Effector memory CD4-positive, alpha-beta T cell (primary cell): ENCODE results near the gene SP7.
"Not testable (repeated sequence)": the region's sequence is repeated elsewhere in the genome, so short reads cannot be mapped to it uniquely, and the experiment has no call there.

Experiments
- DNase-seq, 3 donors: peaks; one replicate each; pipeline ENCODE4 v3.0.0-alpha.2; 2020
- H3K27ac ChIP-seq: 2 replicates; pipeline ENCODE4 v1.7.0; 2013; ENCODE audit warnings: mild to moderate bottlenecking, low read length, moderate library complexity; ENCODE audit not compliant: insufficient read depth, poor library complexity, severe bottlenecking
- H3K27me3 ChIP-seq: replicated peaks from 2 replicates; pipeline ENCODE4 v1.7.0; 2013; ENCODE audit warnings: mild to moderate bottlenecking, low read length; ENCODE audit not compliant: insufficient read depth, control insufficient read depth, poor library complexity, severe bottlenecking
- H3K36me3 ChIP-seq: 2 replicates; pipeline ENCODE4 v1.7.0; 2013; ENCODE audit warnings: mild to moderate bottlenecking, low read length, moderate library complexity; ENCODE audit not compliant: control insufficient read depth, insufficient read depth
- H3K4me1 ChIP-seq: 2 replicates; pipeline ENCODE4 v1.7.0; 2013; ENCODE audit warnings: low read length, mild to moderate bottlenecking; ENCODE audit not compliant: control insufficient read depth, insufficient read depth, poor library complexity, severe bottlenecking
- H3K4me3 ChIP-seq: 2 replicates; pipeline ENCODE4 v1.7.0; 2013; ENCODE audit warnings: low read length, low read depth, mild to moderate bottlenecking; ENCODE audit not compliant: insufficient read depth, poor library complexity, severe bottlenecking
- H3K9me3 ChIP-seq: 2 replicates; pipeline ENCODE4 v1.7.0; 2013; ENCODE audit warnings: mild to moderate bottlenecking, low read length, moderate library complexity; ENCODE audit not compliant: control insufficient read depth

SP7 gene

DNA sequence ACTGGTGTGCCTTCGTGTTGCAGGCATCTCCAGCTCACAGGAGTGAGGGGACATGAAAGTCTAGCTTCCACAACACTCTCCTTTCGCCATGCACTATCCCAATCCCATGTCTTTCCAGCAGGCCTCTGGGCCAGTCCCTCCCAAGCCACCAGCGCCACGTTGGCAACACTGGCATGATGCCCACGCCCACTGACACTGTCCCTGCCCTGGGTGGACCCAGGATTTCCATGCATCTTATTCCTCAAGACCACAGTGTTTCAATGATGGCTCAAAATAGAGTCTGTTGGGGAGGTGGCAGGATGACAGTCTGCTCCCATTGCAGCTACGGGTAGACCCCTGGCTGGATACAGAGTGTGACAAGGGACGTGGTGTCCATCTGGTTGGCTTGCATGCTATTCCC, 2.3 kb downstream of the SP7 start:
- Histone ChIP-seq H3K27me3 (peaks cover 28% of the 10 kb centered on the region), H3K36me3 (no peaks in the 10 kb centered on the region), H3K4me3 (no peak overlapping the region), H3K27ac (no peak overlapping the region), H3K4me1 (no peaks in the 10 kb centered on the region), H3K9me3 (no peaks in the 10 kb centered on the region)
- no peak for DNase-seq

DNA sequence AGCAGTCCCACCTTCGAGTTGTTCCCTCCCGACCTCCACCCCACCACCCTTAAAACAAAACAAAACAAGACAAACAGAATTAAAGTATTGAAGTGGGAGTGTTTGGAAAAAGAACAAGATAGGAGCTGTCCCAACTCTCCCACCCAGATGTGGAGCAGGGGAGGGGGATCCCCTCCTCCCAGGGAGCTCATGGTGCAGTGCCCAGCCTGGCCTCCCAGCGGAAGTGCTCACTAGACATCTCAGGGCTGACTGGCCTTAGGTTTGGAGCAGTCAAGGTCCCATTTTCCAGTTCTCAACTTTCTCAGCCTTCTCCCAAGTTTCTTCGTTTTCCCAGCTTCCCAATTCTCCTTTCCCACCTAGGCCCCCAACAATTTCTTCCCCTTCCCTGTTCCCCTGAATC, 2.9 kb downstream of the SP7 start:
- Histone ChIP-seq H3K27ac (no peak overlapping the region), H3K4me1 (no peaks in the 10 kb centered on the region), H3K27me3 (peaks cover 26% of the 10 kb centered on the region), H3K9me3 (no peaks in the 10 kb centered on the region), H3K36me3 (no peaks in the 10 kb centered on the region), H3K4me3 (no peak overlapping the region)
- no peak for DNase-seq

DNA sequence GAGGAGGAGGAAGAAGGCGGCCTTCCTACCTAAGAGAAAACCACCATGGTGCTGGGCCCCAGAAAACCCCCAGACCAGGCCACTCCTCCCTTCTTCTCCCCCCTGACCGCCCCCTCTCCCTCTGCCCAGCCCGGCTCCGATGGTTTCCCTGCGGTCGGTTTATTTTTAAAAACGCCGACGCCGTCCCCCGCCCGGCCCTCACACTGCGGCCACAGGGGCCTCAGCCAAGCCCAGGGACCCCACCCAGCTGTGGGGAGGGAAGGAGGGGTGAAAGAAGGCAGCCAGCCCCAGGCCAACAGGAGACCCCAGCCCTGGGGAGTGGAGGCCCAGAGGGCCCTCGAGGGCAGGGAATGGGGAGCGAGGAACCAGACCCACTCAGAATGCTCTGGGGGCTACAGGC, 3.4 kb downstream of the SP7 start:
- H3K27me3 ChIP-seq = peaks cover 20% of the 10 kb centered on the region
- H3K27ac ChIP-seq = no peak overlapping the region
- no peak for DNase-seq

DNA sequence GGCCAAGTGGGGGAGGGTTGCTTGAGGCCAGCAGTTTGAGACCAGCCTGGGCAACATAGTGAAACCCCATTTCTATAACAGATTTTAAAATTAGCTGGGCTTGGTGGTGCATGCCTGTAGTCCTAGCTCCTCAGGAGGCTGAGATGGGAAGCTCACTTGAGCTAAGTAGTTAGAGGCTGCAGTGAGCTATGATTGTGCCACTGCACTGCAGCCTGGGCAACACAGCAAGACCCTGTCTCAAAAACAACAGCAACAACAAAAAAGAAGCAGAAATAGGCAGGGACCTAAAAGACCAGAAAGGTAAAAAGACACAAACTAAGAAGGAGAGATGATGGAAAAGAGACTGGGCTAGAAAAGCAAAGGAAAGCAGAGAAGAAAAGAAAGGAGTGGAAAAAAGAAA, 3.8 kb downstream of the SP7 start:
- not testable (repeated sequence) for H3K9me3 ChIP-seq, DNase-seq, H3K4me3 ChIP-seq, H3K27ac ChIP-seq, H3K4me1 ChIP-seq, H3K36me3 ChIP-seq
- peaks cover 17% of the 10 kb centered on the region for H3K27me3 ChIP-seq

More for the DNA sequence above, 3.4 kb downstream of the SP7 start:
- Histone ChIP-seq H3K36me3 (no peaks in the 10 kb centered on the region), H3K9me3 (no peaks in the 10 kb centered on the region), H3K4me3 (no peak overlapping the region), H3K4me1 (no peaks in the 10 kb centered on the region)

- Histone ChIP-seq H3K9me3 (no peaks in the 10 kb centered on the region), H3K27ac (no peak overlapping the region), H3K4me3 (no peak overlapping the region), H3K4me1 (peaks cover 7% of the 10 kb centered on the region), H3K36me3 (no peaks in the 10 kb centered on the region), H3K27me3 (peaks cover 6% of the 10 kb centered on the region)
- no peak for DNase-seq
Measured at GRCh38 chr12:53330671-53331070, 5.5 kb downstream of the SP7 start.

GRCh38 chr12:53328043-53328435, 8.1 kb downstream of the SP7 start:
- no peaks in the 10 kb centered on the region for H3K27me3 ChIP-seq
- no peak overlapping the region for H3K4me3 ChIP-seq
- no peaks in the 10 kb centered on the region for H3K36me3 ChIP-seq
- DNase-seq = no peak
- no peaks in the 10 kb centered on the region for H3K9me3 ChIP-seq
- no peak overlapping the region for H3K27ac ChIP-seq
- H3K4me1 ChIP-seq = peaks cover 18% of the 10 kb centered on the region

DNA sequence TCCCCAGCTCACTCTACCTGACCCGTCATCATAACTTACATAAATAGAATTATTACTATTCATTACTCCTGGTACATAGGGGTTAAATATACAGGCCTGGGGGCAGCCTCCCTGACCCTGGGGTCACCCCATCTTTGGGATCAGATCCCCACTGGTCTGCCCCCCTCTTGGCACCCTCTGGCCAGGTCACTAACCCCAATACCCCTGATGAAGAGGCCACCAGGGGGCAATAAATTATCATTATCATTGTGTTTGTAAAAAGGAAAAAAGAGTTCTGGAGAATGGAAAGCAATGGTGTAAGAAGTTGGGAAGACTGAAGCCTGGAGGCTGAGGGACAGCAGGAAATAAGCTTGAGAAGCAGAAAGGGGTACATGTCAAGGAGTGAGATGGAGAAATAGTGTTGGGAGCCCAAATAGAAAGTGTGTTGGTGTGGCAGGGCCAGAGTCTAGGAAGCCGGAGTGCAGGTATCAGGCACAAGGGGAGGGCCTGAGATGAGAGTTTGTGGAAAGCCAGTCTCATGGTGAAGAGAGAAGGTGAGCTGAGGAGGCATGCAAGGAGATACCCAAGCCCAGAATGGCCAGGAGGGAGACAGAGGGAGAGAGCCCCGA, 8.6 kb downstream of the SP7 start:
- no peak overlapping the region for H3K4me3 ChIP-seq
- H3K27ac ChIP-seq = no peak overlapping the region
- no peak for DNase-seq
- H3K36me3 ChIP-seq = no peaks in the 10 kb centered on the region
- H3K27me3 ChIP-seq = no peaks in the 10 kb centered on the region
- peaks cover 18% of the 10 kb centered on the region for H3K4me1 ChIP-seq
- H3K9me3 ChIP-seq = no peaks in the 10 kb centered on the region

GRCh38 chr12:53326460-53327185, 9.5 kb downstream of the SP7 start:
- H3K9me3 ChIP-seq = no peaks in the 10 kb centered on the region
- no peaks in the 10 kb centered on the region for H3K27me3 ChIP-seq
- no peak overlapping the region for H3K4me3 ChIP-seq
- no peak overlapping the region for H3K27ac ChIP-seq
- no peak for DNase-seq
- no peaks in the 10 kb centered on the region for H3K36me3 ChIP-seq
- H3K4me1 ChIP-seq = peaks cover 23% of the 10 kb centered on the region

DNA sequence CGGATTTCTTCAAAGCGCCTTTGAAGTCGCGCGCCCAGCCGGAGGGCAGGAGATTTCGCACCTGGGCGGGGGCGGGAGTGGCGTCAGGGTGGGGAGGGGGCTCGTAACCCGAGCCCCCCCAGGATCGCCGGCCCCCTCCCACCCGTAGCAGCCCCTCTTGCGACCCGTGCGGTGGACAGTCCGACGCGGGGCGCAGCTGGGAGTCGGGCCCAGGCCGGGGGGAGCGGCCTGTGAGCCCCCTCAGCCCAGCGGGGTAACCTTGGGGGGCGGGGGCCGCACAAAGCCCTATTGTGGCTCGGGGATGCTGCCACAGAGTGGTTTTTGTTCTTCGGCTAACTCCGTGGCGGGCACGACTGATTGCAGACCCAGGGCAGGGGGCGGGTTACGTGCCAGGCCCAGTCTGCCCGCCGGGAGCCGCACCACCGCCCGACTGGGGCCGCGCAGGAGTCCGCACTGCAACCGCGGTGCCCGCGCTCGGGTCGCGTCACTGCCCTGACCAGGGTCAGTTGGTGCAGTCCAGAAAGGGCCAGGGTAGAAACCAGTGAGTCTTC, 10.6 kb downstream of the SP7 start:
- Histone ChIP-seq H3K9me3 (no peaks in the 10 kb centered on the region), H3K27ac (peak overlapping the region; percentile 68)
- DNase-seq = no peak

GRCh38 chr12:53324779-53325510, 11.2 kb downstream of the SP7 start:
- H3K27me3 ChIP-seq = no peaks in the 10 kb centered on the region
- H3K4me1 ChIP-seq = peaks cover 23% of the 10 kb centered on the region
- H3K36me3 ChIP-seq = peaks cover 3% of the 10 kb centered on the region
- DNase-seq = peak; percentile 71 to 76 (median 72)
- H3K9me3 ChIP-seq = no peaks in the 10 kb centered on the region
- H3K27ac ChIP-seq = peak overlapping the region; percentile 68
- H3K4me3 ChIP-seq = peak overlapping the region; percentile 64

More for the DNA sequence above, 10.6 kb downstream of the SP7 start:
- H3K4me1 ChIP-seq = peaks cover 23% of the 10 kb centered on the region
- H3K4me3 ChIP-seq = peak overlapping the region; percentile 64
- H3K27me3 ChIP-seq = no peaks in the 10 kb centered on the region
- no peaks in the 10 kb centered on the region for H3K36me3 ChIP-seq
